Mucosa of gallbladder (tissue), 1 donor: ENCODE measurements around the gene DFFB. TPM values are rescaled to one million over a fixed set of nuclear protein-coding genes. Genes with fewer than 3 reads are reported as not detected.
"Not testable (repeated sequence)": the region's sequence is repeated elsewhere in the genome, so short reads cannot be mapped to it uniquely, and the experiment has no call there.

Experiments
- DNase-seq: peaks from one replicate; pipeline ENCODE4 v3.0.0-alpha.2; 2020; ENCODE audit warnings: low spot score
- total RNA-seq: library from RNA; stranded (reverse); gene quantifications from one replicate; pipeline ENCODE4 v1.2.1, GENCODE V29; 2021
- donor health status: DM: no; HTN: no; CAD: no.

The DFFB gene
- total RNA-seq, 1 donor from 2014 or later, result 9.8 TPM

- no peak for DNase-seq
Observed at GRCh38 chr1:3909615-3910014, 52.3 kb downstream of the DFFB start.

DNA sequence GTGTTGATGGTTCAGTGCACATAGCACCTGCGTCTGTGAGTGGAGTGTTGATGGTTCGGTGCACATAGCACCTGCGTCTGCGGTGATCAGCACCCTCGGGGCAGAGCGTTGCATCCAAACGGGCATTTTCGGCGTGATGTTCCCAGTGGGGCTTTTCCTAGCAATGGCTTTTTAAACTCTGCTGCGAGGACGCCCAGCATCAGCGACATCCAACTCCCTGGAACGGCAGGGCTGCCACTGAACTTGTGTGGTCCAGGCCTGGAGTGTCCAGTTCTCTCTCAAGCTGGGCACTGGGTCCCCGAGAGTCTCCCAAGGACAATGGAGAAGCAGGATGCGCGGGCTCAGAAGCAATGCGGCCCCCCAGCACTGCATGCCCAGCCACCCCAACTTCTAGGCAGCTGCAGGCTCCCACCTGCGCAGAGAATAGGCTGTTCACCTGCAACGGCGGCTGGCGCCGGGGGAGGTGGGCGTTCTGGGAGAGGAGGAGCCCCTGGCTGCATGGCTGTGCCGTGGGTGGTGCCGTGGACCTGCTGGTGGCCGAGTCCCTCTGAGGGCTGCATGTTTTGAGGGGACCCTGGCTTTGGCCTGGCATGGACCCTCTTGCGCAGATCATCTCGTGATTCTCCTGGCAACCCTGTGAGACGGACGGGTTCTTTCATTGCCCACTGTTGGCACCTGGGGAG is 52.9 kb downstream of the DFFB start:
- no peak for DNase-seq

DNA sequence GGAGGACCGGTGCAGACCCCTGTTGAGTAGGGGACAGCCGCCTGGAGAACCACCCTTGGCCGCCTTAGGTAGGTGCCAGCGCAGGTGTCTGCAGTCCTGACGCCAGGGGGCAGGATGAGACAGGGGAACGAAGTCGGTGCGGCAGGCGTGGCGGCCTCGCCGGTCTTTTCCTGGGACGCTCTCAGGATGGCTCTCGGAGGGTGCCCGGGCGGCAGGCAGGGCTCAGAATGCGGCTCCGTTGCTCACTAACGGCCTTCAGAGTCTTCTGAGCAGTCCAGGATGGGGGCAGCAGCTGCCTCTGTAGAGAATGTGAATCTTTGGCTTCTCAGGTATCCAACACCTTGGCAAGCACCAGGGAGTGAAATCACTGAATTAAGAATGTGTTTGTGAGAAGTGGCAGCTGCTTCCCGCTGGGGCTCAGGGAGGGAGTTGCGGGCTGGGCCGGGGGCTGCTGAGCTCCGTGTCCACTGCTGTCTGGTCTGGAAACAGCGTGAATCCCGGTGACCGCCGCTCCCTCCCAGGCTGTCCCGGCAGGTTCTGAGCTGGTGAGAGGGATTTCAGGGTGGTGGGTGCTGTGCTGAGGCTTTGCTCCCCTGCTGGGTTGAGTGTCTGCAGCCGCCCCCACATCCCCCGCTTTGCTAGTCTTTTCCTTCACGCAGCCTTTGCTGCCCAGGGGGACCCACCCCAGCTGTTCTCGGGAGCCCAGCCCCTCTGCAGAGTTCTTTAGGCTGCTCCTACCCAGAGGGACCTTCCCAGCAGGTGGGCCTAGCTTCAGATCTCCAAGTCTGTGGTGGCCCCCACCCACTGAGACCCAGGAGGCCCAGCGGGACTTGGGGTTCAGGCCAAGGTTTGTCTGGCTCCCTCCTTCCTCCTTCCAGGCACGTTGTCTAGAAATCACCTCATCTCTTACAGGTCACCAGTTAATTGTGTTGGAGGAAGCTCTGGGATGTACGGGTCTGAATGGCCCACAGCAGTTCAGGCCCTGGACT is 53.9 kb downstream of the DFFB start:
- peak; percentile 60 for DNase-seq

DNA sequence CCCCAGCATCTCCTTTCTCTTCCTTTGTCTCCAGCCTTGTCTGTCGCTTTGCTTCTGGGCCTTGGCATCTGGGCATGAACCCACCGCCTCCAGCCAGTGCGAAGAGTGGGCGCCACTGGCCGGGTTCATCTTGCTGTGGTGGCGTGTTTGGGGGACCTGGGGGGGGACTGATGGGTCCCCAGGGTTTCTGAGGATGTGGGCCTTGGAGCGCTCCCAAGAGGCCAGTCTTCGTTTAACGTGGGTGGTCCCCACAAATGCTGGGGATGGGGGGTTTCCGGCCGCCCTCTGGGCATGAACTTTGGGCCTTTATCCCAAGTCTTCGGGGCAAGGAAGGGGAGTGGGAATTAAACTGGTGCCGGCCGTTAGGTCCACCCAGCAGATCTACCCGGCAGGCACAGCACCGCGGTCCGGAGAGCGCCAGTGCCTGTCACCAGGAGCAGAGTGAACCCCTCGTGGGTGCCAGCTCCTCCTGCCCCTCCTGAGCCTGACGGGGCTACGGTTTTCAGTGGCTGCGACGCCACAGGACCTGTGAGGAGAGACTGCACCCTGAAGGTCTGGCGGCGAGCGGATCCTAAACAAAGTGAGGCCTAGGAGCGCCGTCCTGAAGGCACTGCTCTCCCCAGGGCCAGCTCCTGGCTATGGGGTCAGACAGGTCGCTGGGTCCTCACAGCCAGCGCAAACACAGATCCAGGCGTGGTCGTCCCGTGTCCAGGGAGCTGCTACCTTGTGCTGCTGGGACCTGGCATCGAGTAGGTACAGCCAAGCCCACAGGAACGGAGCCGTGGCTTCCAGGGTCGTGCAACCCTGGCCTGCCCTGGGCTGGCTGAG is 54.9 kb downstream of the DFFB start:
- DNase-seq, result no peak

DNA sequence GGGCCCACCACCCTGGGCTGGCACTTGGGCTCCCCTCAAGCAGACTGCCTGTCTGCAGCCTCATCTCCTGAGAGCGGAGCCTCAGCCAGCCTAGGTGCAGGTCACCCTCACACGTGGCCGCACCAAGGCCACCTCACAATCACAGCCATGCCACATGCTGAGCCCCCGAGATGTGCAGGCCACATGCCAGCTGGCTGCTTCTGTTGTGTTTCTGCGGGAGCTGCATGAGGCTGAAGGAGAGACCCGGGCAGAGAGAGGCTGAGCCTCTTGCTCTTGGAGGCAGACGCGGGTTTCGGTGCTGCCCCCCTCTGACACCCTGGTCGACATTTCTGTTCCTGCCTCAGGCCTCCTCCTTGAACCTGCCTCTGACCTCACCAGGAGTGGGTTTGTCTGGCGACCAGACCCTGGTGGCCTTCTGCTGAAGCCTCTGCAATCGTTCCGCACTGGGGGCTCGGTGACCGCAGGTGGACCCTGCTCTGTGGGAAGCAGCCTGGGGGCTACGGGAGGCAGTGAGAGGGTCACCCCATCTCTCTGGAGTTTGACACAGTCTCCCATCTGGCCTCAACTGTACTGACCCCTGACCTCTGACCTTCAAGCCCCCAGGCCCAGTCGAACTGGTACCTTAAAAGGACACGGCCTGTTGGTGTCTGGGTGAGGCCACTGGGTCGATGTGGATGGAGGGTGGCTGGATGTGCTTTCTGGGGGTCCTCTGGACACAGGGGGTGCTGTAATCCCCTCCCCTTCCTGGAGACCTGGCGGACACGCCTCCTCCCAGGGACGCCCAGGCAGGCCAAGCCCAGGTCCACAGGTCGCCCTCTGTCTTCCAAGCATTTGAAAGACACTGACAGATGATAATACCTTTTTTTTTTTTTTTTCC is 55.8 kb downstream of the DFFB start:
- no peak for DNase-seq

GRCh38 chr1:3914331-3914851 is 57.1 kb downstream of the DFFB start:
- no peak for DNase-seq

DNA sequence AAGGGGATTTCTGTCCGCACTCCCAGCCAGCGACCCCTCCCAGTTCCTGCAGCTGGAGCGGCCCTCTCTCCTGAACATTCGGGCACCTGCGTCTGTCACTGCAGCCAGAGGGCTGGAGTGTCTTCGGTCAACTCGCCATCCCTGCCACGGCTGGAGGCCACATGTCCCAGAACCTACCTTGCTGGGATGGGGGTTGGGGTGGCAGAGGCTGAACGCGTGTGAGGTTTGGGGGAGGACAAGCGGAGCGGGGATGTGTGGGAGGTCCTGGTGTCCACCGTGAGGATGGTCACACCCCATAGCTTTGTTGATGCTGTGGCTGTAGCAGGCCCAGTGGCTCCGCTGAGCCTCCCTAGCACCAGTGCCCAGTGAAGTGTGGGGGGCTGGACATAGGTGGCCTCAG is 57.6 kb downstream of the DFFB start:
- no peak for DNase-seq

- no peak for DNase-seq
Observed at GRCh38 chr1:3915551-3916121, 58.4 kb downstream of the DFFB start.

DNA sequence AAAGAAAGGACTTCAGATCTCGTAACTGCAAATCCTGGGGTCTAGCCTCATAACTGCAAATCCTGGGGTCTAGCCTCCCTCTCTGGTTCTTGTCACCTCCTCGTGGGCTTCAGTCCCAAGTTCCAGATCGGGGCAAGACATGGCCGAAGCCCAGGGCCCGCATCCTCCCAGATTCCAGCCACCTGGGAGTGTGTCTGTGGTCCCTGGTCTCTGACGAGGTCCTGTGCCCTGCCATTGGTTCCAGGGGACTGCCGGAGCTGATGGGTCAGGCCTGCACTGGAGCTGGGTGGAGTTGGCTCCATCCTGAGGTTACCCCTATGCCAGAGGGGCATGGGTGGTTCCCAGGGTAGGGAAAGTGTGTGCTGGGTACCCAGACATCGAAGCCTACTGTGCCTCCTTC is 60.5 kb downstream of the DFFB start:
- DNase-seq, result no peak

DNA sequence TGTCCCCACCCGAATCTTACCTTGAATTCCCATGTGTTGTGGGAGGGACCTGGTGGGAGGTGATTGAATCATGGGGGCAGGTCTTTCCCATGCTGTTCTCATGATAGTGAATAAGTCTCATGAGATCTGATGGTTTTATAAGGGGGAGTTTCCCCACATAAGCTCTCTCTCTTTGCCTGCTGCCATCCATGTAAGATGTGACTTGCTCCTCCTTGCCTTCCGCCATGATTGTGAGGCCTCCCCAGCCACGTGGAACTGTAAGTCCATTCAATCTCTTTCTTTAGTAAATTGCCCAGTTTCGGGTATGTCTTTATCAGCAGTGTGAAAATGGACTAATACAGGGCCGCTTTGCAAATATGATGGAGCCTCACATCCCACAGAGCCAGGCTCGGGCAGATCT is 61.1 kb downstream of the DFFB start:
- not testable (repeated sequence) for DNase-seq

DNA sequence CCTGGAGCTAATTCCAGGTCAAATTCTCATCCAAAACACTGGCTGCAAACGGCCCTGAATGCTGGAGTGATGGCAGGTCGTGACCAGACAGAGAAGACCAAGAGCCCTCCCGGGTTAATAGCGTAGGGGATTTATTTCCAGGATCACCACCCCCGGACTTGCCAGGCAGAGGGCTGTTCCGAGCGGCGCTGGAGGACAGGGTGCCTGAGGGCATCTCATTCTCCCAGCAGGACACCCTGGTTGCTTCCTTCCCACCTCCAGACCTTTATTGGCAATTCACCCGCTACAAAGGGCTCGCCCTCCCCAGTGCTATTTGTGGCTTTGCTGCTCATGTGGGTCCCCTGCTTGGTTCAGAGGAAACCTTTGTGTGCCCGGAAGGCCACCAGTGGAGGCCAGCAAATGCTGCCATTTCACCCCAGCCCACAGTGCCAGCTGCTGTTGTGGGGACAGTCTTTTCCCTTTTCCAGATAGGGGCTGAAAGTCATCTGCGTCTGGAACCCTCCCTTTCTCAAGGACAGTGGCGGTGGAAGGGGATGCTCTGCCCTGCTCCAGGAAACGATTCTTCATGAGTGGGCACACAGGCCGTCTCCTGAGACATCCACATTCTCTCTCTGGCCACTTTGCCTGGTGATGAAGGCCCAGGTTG is 61.8 kb downstream of the DFFB start:
- DNase-seq, result no peak

DNA sequence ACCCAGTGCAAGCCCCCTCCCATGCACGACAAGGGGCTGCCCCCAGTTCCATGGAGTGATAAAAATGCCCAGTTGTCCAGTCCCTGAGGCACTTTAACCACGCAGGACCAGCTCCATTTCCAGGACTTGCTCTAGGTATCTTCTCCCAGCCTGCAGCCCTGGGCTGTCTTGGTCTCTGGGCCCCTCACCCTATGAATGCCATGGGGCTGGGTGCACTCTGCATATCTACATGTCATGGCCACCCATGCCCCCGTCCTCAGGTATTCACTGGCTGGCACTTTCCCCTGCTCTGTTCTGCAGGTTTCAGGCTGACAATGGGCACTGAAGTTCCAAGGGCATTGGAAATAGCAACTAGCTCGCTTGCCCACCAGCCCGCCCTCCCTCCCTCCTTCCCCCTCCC is 62.4 kb downstream of the DFFB start:
- DNase-seq, result no peak

DNA sequence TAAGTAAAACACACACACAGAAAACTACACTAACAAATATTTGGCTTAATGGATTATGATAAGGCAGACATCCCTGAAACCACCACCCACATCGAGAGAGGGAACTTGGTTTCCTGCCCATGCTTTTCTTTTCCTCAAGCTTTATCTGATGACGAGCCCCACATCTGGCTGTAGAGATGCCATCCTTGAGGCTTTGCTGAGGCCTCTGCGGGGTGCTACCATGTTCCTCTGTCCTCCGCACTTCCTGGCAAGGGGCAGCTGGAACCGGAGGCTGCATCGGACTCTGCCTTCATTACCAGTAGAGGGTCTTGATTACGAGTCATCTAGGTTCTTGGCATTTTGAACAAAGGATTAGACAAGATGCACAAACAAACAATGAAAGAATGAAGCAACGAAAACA is 64.5 kb downstream of the DFFB start:
- no peak for DNase-seq

DNA sequence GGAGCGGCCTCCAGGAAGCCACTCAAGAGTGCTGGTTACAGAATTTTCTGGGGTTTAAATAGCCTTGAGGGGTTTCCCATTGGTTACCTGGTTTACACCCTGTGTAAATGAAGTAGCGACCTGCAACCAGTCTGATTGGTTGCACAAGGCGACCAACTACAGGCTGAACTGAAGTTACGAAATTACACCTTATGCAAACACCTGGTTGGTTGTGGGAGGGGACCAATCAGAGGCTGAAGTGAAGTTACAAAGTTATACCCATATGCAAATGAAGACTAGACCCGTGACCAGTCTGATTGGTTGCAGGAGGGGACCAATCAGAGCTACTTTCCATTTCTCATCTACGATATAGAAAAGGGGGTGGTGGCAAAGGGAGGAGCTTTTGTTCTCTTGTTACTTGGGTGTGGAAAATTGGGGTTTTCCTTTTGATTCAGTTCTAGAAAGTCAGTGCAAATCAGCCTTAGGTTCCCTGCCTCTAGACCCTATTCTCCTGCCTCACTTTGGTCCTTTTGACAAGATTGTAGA is 65.0 kb downstream of the DFFB start:
- DNase-seq, result no peak

DNA sequence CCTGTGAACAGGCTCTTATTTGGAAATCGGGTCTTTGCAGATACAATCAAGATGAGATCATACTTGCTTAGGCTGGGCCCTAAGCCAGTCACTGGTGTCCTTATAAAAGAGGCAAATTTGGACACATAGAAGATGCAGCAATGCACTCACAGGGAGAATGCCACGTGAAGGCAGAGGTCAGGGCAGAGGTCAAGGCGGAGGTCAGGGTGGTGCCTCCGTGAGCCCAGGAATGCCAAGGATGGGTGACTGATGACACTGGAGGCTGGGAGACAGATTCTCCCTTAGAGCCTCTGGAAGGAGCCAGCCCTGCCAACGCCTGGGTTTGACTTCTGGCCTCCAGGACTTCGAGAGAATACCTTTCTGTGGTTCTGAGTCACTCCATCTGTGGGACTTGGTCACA is 65.6 kb downstream of the DFFB start:
- DNase-seq, result no peak

DNA sequence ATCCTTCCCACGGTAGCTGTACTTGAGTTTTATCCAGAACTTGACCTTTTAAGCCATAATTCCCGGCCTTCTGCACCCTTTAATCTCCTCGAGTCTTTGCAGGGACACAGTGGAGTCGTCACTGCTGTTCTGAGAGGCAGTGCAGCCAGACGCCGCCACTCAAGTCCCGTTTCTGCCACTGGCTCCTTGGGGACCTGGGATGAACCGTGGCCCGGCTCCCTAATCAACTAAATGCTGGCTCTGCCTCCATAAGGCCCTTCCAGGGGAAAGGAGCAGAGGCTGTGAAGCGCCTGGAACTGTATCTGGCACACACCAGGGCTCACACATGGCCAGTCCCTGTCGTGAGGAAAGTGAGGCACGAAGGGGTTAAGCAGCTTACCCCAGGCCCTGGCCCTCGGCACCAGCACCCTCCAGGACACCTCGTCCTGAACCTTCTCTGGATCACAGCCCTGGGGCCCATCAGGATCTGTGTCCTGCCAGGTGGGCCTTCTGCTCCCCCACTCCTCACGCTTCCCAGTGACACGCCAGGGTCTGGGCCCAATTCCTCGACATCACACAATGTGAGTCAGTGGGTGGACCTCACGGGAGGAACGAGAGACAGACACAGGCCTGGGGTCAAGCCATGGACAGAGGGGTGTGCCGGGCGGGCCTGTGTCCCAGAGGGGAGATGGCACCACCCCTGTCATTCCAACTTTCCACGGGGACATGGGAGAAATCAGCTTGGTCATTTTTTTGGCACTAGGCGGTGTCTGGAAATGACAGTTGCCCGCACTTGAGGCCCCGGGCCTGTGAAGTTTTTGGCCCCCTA is 66.3 kb downstream of the DFFB start:
- DNase-seq, result no peak

- no peak for DNase-seq
Observed at GRCh38 chr1:3924186-3924824, 67.0 kb downstream of the DFFB start.

DNA sequence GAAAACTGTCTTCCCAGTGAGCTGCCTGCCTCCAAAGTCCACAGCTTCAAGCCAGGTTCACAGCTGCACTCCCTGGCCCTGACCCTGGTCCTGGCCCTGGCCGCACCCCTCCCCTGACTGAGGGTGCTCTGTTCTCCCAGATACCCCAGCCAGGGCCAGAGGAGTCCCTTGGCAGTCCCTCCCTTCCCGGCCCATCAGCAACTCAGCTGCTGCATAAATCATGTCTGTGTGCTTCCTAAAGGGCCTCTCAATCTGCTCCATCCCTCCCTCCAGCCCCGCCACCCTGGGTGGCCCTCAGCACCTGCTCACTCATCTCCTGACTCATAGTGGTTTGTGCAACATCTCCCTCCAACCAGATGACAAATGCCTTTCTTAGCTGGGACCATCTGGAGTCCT is 67.5 kb downstream of the DFFB start:
- DNase-seq, result no peak
